Inflammatory macrophage treated with lipopolysaccharide for 1 hour (primary cell): ENCODE results near the gene BECN2.
A peak's percentile ranks its signal among the peaks of the same experiment; 100 is the strongest.
"Not testable (repeated sequence)": the region's sequence is repeated elsewhere in the genome, so short reads cannot be mapped to it uniquely, and the experiment has no call there.

ENCODE experiments used
- DNase-seq, 2 donors: peaks; one replicate each; pipeline ENCODE4 v3.0.0-alpha.2; 2020 to 2022

The BECN2 gene

DNA sequence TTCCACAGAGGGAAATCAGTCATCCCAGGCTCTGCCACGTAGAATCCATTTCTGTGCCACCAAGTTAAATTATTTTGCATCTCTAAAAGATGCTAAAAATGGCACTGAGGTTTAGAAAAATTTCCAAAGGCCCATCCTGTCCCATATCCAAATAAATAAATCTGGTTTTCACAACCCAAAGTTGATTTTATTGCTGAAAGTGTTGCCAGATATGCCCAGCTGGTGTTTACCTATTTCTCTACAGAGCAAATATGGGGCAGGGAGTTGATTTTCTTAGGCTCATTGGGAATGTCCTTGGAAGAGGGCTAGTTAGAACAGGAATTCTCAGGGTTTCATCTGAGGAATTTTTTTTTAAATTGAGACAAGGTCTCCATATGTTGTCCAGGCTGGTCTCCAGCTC, 22.4 kb downstream of the BECN2 start:
- DNase-seq, result no peak

DNA sequence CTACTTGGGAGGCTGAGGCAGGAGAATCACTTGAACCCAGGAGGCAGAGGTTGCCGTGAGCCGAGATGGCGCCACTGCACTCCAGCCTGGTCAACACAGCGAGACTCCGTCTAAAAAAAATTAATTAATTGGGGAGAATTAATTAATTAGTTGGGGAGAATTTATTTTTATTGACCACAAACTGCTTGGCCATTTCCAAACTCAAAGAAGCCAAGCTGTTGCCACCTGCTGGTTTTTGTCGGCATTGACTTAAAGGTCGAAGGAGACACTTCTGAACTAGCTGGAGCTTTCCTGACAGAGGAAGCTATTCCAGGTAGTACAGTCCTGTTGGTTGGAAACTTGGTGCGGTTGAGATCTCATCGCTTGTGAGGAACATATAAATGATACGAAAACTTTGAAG, 28.2 kb downstream of the BECN2 start:
- peak; percentile 27 to 76 for DNase-seq

DNA sequence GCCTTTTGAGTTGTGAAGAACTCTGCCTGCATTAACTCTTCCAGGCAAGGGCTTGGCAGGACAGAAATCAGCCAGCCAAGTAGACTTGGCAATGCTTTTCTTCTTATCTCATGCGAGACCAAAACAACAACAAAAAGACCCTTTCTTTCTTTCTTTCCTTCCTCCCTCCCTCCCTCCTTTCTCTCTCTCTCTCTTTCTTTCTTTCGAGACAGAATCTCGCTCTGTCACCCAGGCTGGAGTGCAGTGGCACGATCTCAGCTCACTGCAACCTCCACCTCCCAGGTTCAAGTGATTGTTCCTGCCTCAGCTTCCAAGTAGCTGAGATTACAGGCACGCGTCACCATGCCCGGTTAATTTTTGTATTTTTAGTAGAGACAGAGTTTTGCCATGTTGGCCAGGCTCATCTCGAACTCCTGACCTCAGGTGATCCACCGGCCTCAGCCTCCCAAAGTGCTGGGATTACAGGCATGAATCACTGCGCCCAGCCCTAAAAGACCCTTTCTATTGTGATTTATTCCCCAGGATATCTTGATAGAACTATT, 30.9 kb downstream of the BECN2 start:
- not testable (repeated sequence) for DNase-seq

DNA sequence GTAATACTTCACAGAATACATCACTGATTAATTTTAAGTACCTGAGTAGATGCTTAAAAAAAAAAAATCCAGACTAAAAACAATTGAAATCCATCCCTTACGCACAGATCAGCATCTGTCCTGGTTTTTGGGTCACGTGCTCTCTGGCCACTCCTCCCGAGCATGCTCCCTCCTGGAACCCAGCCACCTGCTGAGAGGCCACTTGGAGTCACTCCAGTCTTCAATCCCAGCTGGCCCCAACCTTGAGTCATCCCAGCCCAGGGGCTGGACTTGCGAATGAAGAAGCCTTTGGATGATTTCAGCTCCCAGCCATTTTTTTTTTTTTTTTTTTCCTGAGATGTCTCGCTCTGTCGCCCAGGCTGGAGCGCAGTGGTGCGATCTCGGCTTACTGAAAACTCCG, 32.5 kb downstream of the BECN2 start:
- DNase-seq, result no peak

DNA sequence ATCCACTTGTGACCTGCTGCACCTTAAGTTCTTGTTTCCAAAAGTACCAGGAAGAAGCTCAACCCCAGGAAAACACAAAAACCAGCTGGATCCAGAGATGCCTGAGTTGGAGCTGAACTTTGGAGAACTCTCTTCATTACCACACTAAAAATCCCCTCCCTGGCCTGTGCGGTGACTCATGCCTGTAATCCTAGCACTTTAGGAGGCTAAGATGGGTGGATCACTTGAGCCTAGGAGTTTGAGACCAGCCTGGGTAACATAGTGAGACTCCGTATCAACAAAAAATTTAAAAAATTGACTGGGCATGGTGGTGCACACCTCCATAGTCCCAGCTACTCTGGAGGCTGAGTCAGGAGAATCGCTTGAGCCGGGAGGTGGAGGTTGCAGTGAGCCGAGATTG, 35.2 kb downstream of the BECN2 start:
- peak; percentile 54 to 57 for DNase-seq

DNA sequence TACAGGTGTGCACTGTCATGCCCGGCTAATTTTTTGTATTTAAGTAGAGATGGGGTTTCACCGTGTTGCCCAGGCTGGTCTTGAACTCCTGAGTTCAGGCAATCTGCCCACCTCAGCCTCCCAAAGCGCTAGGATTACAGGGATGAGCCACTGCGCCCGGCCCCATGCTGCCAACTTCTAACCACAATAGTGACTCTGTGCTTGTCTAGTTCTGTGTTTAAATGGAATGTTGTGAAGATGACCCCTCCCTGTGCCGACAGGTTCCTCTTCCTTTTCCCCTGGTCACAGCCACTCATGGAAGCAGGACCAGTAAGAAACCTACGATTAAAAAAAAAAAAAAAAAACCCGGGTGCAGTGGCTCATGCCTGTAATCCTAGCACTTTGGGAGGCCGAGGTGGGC, 36.6 kb downstream of the BECN2 start:
- no peak for DNase-seq

DNA sequence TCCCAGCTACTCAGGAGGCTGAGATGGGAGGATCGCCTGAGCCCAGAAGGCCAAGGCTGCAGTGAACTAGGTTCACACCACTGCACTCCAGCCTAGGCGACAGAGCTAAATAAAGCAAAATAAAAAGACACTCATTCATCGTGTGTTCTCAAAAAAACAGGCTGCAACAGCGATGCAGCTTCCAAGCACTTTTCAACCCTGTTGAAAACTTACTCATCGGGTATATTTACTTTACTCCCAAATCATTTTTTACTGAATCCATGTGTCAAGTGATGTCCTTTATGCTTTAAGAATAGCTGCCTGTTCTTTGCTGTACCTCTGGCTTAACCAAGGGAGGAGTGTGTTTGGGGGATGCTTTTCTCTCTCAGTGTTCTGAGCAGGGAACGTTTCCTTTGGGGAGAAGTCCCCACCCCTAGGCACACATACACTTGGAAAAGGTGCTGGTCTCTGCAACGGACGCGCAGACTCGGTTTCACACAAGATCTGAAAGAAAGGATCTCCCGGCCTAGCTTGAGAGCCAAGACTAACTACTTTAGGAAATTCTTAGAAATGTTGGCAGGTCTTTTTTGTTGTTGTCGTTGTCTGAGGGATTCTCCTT, 39.9 kb downstream of the BECN2 start:
- DNase-seq, result no peak

DNA sequence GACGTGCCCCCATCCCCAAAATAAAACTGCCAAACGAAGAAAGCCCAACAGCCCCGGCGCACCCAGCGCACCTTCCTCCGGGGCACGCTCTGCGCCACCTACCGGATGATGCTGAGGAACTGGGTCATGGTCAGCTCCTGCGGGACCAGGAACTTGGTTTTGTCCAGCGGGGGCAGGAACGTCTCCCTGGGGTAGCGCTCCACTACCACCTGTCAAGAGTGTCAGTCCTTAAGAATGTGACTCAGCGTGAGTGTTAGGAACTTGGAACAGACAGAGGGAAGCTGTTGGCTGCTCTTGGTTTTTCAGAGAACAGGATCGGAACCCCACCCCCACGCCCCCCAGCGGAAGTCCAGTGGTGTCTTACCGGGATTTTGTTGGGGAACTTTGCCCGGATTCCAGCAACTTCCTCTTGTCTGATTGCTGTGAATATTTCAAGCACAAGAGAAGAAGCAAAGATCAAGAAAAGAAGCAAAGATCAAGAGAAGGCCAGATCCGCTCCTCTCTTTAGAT, 40.9 kb downstream of the BECN2 start:
- peak; percentile 82 for DNase-seq

DNA sequence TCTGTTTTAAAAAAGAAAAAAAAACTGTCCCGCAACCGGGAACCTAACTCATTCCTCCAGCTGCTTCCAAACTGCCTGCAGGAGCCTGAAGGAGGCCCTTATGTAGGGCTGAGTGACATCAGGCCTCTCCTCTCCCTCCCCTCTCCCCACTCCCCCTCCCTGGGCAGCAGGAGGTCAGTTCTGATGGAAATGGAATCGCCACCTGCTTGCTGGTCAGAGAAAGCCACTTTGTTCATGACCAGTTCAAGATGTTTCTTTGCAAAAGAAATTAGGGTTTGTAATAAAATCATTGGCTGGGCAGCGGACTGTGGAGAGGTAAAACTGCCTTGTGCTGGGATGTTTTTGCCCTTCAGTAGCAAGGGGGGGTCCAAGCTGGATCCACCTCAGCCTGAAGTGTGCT, 41.5 kb downstream of the BECN2 start, which contains the start of gene MAP1LC3C:
Gene MAP1LC3C (minus strand): TSS at position 73 of the 400 bp plus-strand sequence. CDS start 90 bp downstream, outside the sequence.
- no peak for DNase-seq

DNA sequence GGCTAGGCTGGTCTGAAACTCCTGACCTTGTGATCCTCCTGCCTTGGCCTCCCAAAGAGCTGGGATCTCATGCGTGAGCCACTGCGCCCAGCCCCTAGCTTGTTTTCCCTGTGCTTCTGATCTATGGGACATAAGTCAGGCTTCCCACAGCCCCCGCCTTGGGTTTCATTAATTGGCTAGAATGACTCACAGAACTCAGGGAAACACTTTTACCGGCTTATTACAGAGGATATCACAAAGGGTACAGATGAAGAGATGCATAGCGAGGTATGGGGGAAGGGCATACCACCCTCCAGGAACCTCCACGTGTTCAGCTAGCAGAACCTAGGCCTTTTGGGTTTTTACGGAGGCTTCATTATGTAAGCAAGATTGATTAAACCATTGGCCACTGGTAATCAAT, 42.9 kb downstream of the BECN2 start:
- no peak for DNase-seq

DNA sequence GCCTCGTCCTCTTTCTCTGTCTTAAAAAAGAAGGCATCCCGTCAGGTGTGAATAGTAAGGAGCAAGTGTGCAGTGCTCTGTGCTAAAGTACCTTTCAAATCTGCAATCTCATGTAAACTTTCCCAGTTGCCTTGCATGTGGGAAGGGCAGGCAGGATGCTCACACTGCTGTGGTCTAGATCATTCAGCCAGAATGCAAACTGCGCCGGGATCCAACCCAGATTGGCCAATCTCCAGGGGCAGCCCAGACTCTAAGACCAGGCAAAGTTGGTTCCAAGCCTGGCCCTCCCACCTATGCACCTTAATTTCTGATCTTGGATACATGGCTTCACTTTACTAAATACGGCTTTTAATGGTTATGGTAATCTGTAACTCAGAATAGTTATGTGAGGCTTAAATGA, 44.5 kb downstream of the BECN2 start:
- no peak for DNase-seq

DNA sequence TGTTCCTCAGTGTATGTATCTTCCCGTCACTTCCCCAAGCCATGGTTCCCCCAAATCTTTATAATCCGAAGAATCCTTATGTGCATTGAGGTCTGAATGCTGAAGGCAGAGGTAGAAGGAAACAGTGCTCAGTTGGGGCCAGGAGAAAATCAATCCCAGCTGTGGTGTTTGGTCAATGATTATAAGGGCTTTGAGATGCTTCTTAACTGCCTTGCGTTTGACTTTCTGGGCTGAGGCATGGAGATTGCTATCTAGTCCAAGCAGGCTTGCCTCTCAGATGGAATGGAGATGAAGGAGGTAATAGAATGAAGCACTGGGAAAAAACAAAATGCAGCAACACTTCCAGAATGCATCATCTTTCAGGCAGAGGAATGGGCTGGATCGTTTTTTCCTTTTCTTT, 44.9 kb downstream of the BECN2 start:
- no peak for DNase-seq

DNA sequence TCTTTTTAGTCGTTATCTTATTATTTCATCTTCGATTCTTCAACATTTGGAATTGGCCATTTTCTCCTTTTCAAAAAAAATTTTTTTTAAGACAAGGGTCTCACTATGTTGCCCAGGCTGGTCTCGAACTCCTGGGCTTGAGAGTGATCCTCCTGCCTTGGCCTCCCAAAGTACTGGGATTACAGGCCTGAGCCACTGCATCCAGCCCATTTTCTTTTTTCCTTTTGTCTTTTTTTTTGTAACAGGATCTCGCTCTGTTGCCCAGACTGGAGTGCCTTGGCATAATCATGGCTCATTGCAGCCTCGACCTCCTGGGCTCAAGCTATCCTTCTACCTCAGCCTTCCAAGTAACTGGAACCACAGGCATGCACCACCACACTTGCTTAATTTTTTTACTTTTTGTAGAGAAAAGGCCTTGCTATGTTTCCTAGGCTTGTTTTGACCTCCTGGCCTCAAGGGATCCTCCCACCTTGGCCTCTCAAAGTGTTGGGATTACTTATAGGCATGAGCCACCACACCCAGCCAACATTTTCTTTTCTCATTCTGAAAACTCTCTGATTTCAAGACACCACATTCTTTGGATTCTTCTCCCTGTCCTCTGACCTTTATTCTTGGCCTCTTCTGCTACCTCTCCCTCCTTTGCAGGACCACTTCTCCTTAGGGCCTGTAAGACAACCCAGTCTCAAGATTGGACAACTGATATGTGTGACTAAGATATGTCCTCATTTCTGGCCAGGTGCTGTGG, 47.4 kb downstream of the BECN2 start:
- no peak for DNase-seq

DNA sequence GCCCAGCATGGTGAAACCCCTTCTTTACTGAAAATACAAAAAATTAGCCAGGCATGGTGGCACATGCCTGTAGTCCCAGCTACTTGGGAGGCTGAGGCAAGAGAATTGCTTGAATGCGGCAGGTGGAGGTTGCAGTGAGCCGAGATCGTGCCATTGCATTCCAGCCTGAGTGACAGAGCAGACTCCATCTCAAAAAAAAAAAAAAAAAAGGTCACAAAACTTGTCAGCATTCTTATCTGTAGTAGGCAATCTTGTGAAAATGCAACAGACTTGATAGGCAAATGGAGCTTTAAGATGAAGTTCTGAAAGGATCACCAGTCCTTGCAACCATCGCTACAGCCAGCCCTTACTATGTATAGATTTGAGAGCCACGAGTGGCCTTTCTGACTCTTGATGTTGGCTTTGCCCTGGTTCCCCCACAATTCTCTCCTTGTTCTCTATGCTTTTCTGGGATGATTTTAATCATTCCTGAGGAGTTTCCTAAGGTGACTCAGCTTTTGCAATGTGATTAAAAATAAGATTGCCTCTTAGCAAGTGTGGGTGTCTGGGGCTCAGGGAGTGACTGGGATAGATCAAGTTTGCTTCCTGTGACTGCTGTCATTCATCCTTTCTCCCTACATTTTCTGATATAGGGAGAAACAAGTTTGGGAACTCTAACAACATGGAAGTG, 48.4 kb downstream of the BECN2 start:
- no peak for DNase-seq

DNA sequence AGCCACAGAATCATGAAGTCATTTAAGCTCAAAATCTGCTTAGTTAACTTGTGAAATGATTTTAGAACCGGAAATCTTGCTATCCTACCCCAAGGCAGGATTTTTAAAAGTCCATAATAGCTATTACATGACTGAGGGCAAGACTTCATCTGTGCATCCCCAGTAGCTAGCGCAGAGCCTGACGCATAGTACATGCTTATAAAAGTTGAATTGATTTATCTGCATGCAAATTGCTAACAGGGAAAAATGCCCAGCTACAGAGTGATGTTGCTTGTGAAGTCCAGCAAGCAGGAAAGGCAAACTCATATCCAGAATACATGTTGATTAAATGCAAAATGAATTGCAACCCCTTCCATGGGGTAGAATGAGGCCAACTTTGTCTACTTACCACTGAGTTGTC, 49.4 kb downstream of the BECN2 start:
- DNase-seq, result no peak
